HG03520 (cell line): Measurements from ENCODE around the gene CCR3.

Experiments
- ATAC-seq: cut with Tn5 transposase; IDR thresholded peaks from one replicate; pipeline ENCODE4 v1.9.1; 2021; ENCODE audit warnings: mild to moderate bottlenecking, moderate library complexity; ENCODE audit not compliant: unreplicated experiment

CCR3 gene

DNA sequence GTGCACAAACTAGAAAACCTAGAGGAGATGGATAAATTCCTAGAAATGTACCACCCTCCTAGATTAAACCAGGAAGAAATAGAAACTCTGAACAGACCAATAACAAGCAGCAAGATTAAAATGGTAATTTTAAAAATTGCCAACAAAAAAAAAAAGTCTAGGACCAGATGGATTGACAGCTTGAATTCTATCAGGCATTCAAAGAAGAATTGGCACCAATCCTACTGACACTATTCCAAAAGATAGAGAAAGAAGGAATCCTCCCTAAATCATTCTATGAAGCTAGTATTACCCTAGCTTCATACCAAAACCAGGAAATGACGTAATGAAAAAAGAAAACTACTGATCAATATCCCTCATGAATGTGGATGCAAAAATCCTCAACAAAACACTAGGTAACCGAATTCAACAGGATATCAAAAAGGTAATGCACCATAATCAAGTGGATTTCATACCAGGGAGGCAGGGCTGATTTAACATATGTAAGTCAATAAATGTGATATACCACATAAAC, 24.0 kb upstream of the CCR3 start:
- no peak for ATAC-seq

DNA sequence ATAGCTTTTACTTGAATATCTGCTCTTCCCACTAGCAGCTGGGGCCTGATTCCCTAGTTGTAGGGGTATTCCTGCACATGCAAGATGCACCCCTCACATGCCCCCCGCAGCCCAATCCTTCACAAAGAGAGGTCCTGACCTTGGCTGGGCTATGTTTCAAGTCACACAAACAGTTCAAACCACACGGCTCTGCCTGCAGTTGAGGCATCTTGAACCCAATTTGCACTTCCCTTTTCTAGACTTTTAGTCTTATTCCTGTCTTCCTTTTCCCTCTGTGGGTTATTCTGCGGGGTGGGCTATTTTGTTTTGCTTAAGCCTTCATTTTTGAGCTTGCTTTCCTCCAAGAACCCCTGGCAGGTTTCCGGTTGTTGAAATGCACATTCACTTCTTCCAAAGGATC, 20.9 kb upstream of the CCR3 start:
- ATAC-seq = no peak

- ATAC-seq = no peak
These were observed 20.3 kb upstream of the CCR3 start for GRCh38 chr3:46221938-46222337.

GRCh38 chr3:46222435-46223161, 19.7 kb upstream of the CCR3 start:
- no peak for ATAC-seq

GRCh38 chr3:46228260-46229242, 13.7 kb upstream of the CCR3 start:
- no peak for ATAC-seq

DNA sequence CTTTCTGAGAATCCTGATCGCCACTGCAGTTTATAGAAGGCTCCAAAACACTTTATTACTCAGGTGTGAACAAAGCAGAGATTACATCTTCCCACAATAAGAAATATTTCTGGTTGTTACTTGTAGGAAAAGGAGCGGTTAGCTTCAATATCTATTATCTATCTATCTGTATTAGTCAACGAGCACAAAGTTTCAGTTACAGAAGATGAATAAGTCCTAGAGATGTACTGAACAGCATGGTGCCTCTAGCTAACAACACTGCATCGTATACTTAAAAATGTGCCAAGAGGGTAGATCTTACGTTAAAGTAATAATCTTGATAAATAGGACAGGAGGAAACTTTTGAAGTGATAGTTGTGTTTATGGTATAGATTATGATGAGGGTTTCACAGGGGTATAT, 10.9 kb upstream of the CCR3 start:
- ATAC-seq = no peak

GRCh38 chr3:46233194-46233593, 9.1 kb upstream of the CCR3 start:
- ATAC-seq = no peak

DNA sequence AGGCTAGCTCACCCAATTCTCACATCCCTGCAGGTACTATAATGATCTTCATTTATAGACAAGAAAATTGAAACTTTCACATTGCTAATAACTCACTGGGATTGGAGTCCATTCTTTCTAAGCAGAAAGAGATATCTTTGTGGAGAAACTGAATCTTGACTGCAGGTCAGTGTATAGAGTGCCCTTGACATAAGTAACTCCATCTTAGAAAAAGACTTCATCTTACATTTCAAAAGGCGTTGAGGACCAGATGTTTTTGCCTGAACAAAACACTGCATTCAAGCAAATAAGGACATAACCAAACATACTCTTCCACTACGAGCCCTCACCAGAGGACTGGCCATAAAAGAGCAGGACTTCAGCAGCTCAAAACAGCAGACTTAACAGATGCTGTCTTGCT, 6.8 kb upstream of the CCR3 start:
- no peak for ATAC-seq

- ATAC-seq = no peak
These were observed 5.8 kb upstream of the CCR3 start for GRCh38 chr3:46236294-46237054.

GRCh38 chr3:46238386-46238785, 3.9 kb upstream of the CCR3 start:
- ATAC-seq = no peak

DNA sequence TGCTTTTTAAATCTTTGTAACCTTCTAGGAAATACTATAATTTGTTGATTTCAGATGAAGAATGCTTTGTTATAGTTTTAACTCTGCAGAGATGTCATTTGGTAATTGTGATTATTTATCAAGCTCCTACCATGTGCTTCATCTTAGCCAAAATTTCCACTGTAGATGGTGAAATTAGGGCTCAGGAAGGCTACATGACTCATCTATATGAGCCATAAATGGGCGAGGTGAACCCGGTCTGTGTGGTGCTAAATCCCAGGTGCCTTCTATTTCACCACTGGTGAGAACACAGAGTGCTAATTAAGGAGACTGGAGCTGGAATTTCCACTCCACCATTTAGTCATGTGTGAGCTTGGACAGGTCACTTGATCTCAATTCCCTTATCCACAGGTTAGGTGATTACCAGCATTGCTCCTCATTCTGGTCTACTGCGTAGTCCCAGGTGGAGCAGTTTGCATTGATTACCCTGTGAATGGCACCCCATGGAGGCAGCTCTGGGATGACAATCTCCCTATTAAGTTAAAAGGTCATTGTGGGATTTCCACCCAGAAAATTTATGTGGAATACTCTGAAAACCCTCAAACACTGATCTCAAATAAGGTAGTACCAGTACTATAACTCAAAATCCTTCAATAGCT, 2.8 kb upstream of the CCR3 start:
- no peak for ATAC-seq

GRCh38 chr3:46239952-46240351, 2.3 kb upstream of the CCR3 start:
- ATAC-seq = no peak

DNA sequence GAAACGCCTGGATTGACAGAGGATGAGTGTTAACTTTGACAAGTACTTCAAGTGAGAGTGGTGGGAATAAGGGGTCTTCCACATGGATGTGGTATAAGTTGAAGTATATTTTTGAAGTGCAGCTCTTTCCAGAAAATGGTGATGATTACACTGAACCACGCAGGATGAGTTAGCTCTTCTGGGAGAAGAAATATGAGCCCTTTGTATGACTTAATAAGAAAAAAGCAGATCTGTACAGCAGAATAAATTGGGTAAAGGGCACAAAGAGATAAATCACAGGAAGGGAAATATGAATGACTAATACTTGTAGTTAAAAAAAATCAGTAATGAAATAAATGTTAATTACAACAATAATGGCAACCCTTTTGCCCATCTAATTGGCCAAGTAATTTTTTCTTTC, 1.3 kb downstream of the CCR3 start:
- ATAC-seq = no peak

GRCh38 chr3:46245146-46245545, 2.9 kb downstream of the CCR3 start:
- ATAC-seq = no peak

DNA sequence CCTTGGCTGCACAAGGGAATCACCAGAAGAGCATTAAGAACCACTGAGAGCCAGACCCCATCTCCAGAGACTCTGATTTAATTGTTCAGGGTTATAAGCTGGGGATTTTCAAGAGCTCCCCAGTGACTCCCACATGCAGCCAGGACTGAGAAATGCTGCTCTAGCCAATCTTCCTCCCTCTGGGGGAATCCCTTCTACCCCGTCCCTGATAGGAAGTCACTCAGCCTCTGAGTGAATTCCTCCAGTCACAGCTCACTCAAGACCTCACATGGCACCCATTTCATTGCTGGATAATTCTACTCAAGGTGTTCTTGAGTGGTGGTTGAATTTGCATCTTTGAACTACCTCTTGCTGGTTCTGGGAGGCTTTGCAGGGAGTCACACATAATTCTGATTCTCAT, 10.7 kb downstream of the CCR3 start:
- ATAC-seq = no peak

DNA sequence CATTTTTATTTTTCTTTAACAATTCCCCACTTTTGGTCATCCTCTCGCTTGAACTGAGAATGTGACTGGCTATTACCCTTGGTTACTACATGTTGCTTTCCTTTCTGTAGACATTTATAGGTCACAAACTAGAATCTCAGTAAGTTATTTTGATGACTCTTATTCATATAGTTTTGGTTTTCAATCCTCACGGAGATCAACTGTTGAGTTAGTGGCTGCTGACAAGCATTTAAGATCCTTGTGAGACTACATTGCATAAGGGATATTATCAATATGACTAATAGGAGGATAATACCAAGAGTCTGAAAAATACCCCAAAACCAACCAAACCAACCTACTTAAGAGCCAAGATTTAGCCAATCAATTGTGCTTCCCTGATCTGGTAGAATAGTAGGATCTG, 16.3 kb downstream of the CCR3 start:
- no peak for ATAC-seq

- ATAC-seq = no peak
These were observed 19.8 kb downstream of the CCR3 start for GRCh38 chr3:46261926-46262594.

DNA sequence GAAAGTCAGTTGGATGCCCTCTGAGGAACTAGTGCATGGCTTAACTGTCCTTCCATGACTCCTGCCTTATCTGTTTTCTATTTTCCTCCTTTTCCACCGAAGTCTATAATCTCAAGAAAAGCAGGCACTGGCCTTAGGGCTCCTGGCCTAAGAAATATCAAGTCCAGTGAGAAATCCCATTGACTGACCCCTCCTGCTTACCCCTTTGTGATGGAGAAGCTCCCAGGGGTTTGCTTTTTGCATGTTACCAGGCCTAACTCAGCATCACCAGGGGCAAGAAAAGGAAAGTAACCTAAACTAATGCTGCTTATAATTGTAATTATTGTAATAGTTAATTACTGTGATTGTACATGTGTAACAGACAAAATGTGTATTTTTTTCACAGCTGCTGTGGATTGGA, 21.7 kb downstream of the CCR3 start:
- ATAC-seq = no peak

DNA sequence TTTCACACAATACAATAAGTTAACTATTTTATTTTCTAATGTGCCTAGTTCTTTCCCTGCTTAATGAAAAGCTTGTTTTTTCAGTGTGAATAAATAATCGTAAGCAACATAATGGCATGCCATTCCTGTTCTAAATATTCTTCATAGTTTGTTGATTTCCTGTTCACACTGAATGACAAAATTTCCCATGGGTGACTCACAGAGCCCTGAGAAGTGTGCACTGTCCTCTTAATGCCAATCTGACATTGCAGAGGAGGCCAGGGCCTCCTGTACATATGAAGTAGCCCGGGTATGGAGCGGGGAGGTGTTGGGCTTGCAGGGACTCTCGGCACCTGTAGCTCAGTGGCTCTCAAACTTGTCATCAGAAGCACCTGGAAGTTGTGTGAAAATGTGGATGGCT, 24.3 kb downstream of the CCR3 start:
- ATAC-seq = no peak

DNA sequence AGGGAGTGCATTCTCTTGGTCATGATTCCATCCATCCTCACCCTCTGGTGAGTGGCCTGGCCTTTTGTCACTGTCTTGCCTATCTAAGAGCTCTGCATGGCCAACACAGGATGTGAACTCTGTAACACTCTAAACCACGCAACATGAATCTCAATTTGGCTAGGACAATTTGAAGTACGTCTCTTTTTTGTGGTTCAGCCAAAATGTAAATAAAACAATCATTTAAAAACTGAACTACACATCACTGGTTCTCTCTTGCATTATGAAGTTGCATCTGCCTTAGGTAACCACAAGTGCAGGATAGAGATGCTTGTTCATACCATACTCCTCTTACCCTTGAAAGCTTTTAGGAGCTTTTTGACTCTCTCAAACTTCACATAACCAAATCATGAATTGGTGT, 27.3 kb downstream of the CCR3 start:
- no peak for ATAC-seq
